DMS153 treated with DMSO at 0.1 percent for 48 hours (cell line): ENCODE data around the gene MAP3K4.

Source experiments
- DNase-seq: peaks from one replicate; lab custom pipeline; 2025; ENCODE audit not compliant: unreplicated experiment; lab: John Stamatoyannopoulos, UW

MAP3K4 gene

GRCh38 chr6:161074496-161075121 lies 83.0 kb downstream of the MAP3K4 start:
- DNase-seq = no peak

GRCh38 chr6:161076181-161076677 lies 84.7 kb downstream of the MAP3K4 start:
- no peak for DNase-seq

- no peak for DNase-seq
Measured at GRCh38 chr6:161079566-161080262, 88.1 kb downstream of the MAP3K4 start.

- DNase-seq = no peak
Measured at GRCh38 chr6:161080263-161080970, 88.8 kb downstream of the MAP3K4 start.

- DNase-seq = no peak
Measured at GRCh38 chr6:161082215-161082614, 90.6 kb downstream of the MAP3K4 start.

GRCh38 chr6:161085246-161085645 lies 93.7 kb downstream of the MAP3K4 start:
- DNase-seq = no peak

- DNase-seq = no peak
Measured at GRCh38 chr6:161088676-161089328, 97.2 kb downstream of the MAP3K4 start.

GRCh38 chr6:161091151-161091550 lies 99.6 kb downstream of the MAP3K4 start:
- no peak for DNase-seq

GRCh38 chr6:161091972-161092701 lies 100.6 kb downstream of the MAP3K4 start:
- DNase-seq = no peak

GRCh38 chr6:161094955-161095354 lies 103.4 kb downstream of the MAP3K4 start:
- no peak for DNase-seq

GRCh38 chr6:161095916-161096315 lies 104.3 kb downstream of the MAP3K4 start:
- DNase-seq = no peak

GRCh38 chr6:161100072-161100471 lies 108.5 kb downstream of the MAP3K4 start:
- DNase-seq = no peak

GRCh38 chr6:161101517-161101916 lies 109.9 kb downstream of the MAP3K4 start:
- DNase-seq = no peak

GRCh38 chr6:161103475-161103874 lies 111.9 kb downstream of the MAP3K4 start:
- DNase-seq = no peak

- DNase-seq = no peak
Measured at GRCh38 chr6:161104966-161105365, 113.4 kb downstream of the MAP3K4 start.

GRCh38 chr6:161105408-161105807 lies 113.8 kb downstream of the MAP3K4 start:
- no peak for DNase-seq

GRCh38 chr6:161107779-161108730 lies 116.5 kb downstream of the MAP3K4 start:
- no peak for DNase-seq

GRCh38 chr6:161108916-161109315 lies 117.3 kb downstream of the MAP3K4 start:
- DNase-seq = no peak

- no peak for DNase-seq
Measured at GRCh38 chr6:161109366-161109765, 117.8 kb downstream of the MAP3K4 start.
